Calu3 (cell line): ENCODE measurements around the gene HOXC4. TPM values are rescaled to one million over a fixed set of nuclear protein-coding genes. Genes with fewer than 3 reads are reported as not detected.

Experiments
- BruUV-seq: library from RNA; stranded (reverse); fragments of 400-500 nt; replicated peaks from 2 replicates; lab custom pipeline; 2021; lab: Mats Ljungman, UMichigan
- CTCF ChIA-PET: fragments of 300-600 bp; sonication (Branson Sonifier 250); formaldehyde crosslinking; loops from one replicate; lab custom pipeline; 2022; ENCODE audit warnings: antibody characterized with exemption; lab: Charles Lee
- DNase-seq: peaks from one replicate; pipeline ENCODE4 v3.0.0; 2022
- H3K27ac Mint-ChIP-seq: one replicate; pipeline ENCODE4 v1.8.0; 2022; ENCODE audit warnings: mixed read lengths; ENCODE audit not compliant: unreplicated experiment
- H3K27me3 Mint-ChIP-seq: one replicate; pipeline ENCODE4 v1.8.0; 2022; ENCODE audit warnings: mixed read lengths; ENCODE audit not compliant: unreplicated experiment
- H3K36me3 Mint-ChIP-seq: one replicate; pipeline ENCODE4 v1.8.0; 2022; ENCODE audit warnings: mild to moderate bottlenecking, moderate library complexity, mixed read lengths; ENCODE audit not compliant: insufficient read depth, unreplicated experiment
- H3K4me1 Mint-ChIP-seq: one replicate; pipeline ENCODE4 v1.8.0; 2022; ENCODE audit warnings: mild to moderate bottlenecking, low read depth, mixed read lengths; ENCODE audit not compliant: unreplicated experiment
- H3K4me3 Mint-ChIP-seq: one replicate; pipeline ENCODE4 v1.8.0; 2022; ENCODE audit warnings: mild to moderate bottlenecking, low read depth, moderate library complexity, mixed read lengths; ENCODE audit not compliant: unreplicated experiment
- H3K9me3 Mint-ChIP-seq: one replicate; pipeline ENCODE4 v1.8.0; 2022; ENCODE audit warnings: low read depth, mixed read lengths; ENCODE audit not compliant: unreplicated experiment
- intact Hi-C: fragments of 100-400 bp; cut with micrococcal nuclease; formaldehyde crosslinking; loops from one replicate; pipeline ENCODE4 v1.10.0; 2022; ENCODE audit not compliant: unreplicated experiment
- total RNA-seq: library from RNA; stranded (reverse); gene quantifications from 2 replicates; pipeline ENCODE4 v1.2.3, GENCODE V29; 2022
- TF ChIP-seq, protein P1 (sequence below): fragments of 200-600 bp; IDR thresholded peaks from one replicate; pipeline ENCODE4 v1.8.0; 2022; ENCODE audit warnings: antibody characterized with exemption; ENCODE audit not compliant: unreplicated experiment

HOXC4 gene
- total RNA-seq, 1 experiment from 2014 or later, result 0.57 TPM

DNA sequence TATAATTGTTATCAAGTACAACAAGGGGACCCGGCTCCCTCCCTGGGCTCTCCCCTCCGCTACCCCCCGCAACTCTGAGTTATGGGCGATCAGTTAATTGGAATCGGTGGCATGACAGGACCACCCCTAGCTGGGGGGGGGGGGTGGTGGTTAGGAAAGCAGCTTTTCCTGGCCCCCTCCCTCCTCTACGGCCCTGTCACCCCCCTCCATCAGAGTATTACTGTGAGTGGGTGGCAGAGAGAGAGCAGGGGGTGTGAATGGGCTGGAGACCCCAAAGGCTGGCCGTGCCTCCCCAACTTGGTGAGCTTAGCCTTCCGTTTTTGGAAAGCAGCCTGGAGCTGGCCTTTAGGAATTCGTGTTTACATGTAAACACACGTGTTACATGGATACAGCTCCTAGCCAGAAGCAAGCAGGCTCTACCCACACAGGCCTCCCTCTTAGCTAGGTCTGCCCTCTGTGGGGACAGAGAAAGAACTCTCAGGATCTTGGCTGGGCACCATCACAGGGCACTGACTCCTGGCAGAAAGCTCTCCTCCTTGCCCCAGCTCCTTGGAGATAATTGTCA is 1.1 kb upstream of the HOXC4 start:
- Mint-ChIP-seq H3K27ac (no peak overlapping the region), H3K27me3 (peaks cover 98% of the 10 kb centered on the region), H3K4me1 (no peaks in the 10 kb centered on the region), H3K36me3 (peaks cover 9% of the 10 kb centered on the region), H3K4me3 (no peak overlapping the region), H3K9me3 (no peaks in the 10 kb centered on the region)
- TF ChIP-seq, protein P1, sequence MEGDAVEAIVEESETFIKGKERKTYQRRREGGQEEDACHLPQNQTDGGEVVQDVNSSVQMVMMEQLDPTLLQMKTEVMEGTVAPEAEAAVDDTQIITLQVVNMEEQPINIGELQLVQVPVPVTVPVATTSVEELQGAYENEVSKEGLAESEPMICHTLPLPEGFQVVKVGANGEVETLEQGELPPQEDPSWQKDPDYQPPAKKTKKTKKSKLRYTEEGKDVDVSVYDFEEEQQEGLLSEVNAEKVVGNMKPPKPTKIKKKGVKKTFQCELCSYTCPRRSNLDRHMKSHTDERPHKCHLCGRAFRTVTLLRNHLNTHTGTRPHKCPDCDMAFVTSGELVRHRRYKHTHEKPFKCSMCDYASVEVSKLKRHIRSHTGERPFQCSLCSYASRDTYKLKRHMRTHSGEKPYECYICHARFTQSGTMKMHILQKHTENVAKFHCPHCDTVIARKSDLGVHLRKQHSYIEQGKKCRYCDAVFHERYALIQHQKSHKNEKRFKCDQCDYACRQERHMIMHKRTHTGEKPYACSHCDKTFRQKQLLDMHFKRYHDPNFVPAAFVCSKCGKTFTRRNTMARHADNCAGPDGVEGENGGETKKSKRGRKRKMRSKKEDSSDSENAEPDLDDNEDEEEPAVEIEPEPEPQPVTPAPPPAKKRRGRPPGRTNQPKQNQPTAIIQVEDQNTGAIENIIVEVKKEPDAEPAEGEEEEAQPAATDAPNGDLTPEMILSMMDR, result no peak
- intact Hi-C loops, result no loop called here
- CTCF ChIA-PET, result interaction anchor here (0.7 to 1.0 kb wide), 5 partner anchors 9 to 149 kb away, joined by 3 to 4 read pairs (median 3); no protein-coding TSS in a partner anchor
- DNase-seq, result no peak
- no TSS peak for BruUV-seq

DNA sequence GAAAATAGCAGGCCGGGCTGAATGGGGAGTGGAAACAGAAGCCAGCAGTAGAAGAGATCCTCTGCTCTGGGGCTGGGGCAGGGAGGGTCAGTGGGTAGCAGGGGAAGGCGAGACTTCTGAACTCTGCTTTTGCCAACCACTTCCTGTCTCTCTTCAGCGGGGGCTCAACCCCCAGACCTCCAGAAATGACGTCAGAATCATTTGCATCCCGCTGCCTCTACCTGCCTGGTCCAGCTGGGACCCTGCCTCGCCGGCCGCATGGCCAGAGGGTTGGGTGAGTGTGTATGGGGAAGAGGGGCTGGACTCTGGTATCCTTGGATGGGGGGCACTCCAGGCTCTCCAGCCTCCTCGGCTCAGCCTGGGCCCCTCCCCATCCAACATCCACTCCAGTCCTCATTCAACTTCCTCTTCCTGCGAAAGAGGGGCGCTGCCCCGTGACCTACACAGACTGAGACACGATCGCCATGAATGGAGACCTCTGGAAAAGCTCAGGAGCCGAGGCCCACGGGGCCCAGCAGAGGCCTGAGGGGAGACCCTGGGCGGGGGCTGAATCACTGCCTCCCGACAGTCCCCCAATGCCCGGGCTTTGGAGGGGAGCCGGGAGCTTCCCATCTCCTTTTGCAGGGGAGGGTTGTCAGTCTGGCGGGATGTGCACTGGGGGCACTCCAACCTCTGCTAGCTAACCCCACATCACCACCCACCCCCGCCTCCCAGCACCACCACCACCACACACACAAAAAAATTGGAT is 458 bp upstream of the HOXC4 start:
- no peak overlapping the region for H3K27ac Mint-ChIP-seq
- DNase-seq, result no peak
- CTCF ChIA-PET, result interaction anchor here (0.7 to 1.1 kb wide), 6 partner anchors 10 to 545 kb away, joined by 3 to 5 read pairs (median 4); partner anchors contain the start of gene HOXC6
- peaks cover 98% of the 10 kb centered on the region for H3K27me3 Mint-ChIP-seq
- TF ChIP-seq, protein P1, result no peak
- no peaks in the 10 kb centered on the region for H3K4me1 Mint-ChIP-seq
- H3K36me3 Mint-ChIP-seq, result peaks cover 9% of the 10 kb centered on the region
- no TSS peak for BruUV-seq
- H3K4me3 Mint-ChIP-seq, result peak overlapping the region; percentile 67
- no peaks in the 10 kb centered on the region for H3K9me3 Mint-ChIP-seq
- intact Hi-C loops, result no loop called here

DNA sequence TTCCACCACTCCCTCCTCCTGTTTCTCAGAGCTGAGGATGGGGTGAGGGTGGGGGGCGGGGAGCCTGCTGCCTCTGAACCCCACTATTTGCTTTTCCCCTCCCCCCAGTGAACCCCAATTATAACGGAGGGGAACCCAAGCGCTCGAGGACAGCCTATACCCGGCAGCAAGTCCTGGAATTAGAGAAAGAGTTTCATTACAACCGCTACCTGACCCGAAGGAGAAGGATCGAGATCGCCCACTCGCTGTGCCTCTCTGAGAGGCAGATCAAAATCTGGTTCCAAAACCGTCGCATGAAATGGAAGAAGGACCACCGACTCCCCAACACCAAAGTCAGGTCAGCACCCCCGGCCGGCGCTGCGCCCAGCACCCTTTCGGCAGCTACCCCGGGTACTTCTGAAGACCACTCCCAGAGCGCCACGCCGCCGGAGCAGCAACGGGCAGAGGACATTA is 1.1 kb downstream of the HOXC4 start:
- intact Hi-C loops, result no loop called here
- no TSS peak for BruUV-seq

DNA sequence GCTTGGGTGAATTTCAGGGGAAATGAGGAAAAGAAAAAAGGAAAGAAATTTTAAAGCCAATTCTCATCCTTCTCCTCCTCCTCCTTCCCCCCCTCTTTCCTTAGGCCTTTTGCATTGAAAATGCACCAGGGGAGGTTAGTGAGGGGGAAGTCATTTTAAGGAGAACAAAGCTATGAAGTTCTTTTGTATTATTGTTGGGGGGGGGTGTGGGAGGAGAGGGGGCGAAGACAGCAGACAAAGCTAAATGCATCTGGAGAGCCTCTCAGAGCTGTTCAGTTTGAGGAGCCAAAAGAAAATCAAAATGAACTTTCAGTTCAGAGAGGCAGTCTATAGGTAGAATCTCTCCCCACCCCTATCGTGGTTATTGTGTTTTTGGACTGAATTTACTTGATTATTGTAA is 1.9 kb downstream of the HOXC4 start:
- BruUV-seq, result no TSS peak
- H3K27me3 Mint-ChIP-seq, result peaks cover 98% of the 10 kb centered on the region
- H3K4me1 Mint-ChIP-seq, result no peaks in the 10 kb centered on the region
- H3K9me3 Mint-ChIP-seq, result no peaks in the 10 kb centered on the region
- intact Hi-C loops, result no loop called here
- H3K4me3 Mint-ChIP-seq, result no peak overlapping the region
- CTCF ChIA-PET, result interaction anchor here (0.6 to 0.9 kb wide), 2 partner anchors 134 to 252 kb away, joined by 3 to 6 read pairs; partner anchors contain the start of gene SMUG1
- peaks cover 9% of the 10 kb centered on the region for H3K36me3 Mint-ChIP-seq
- TF ChIP-seq, protein P1, result no peak
- H3K27ac Mint-ChIP-seq, result no peak overlapping the region
- no peak for DNase-seq

More for the DNA sequence above, 1.1 kb downstream of the HOXC4 start:
- H3K27ac Mint-ChIP-seq, result no peak overlapping the region
- TF ChIP-seq, protein P1, result no peak
- no peaks in the 10 kb centered on the region for H3K4me1 Mint-ChIP-seq
- H3K4me3 Mint-ChIP-seq, result peak overlapping the region; percentile 67
- no peak for DNase-seq
- H3K9me3 Mint-ChIP-seq, result no peaks in the 10 kb centered on the region
- peaks cover 98% of the 10 kb centered on the region for H3K27me3 Mint-ChIP-seq
- CTCF ChIA-PET, result interaction anchor here (0.5 to 1.1 kb wide), 3 partner anchors 12 to 87 kb away, joined by 3 to 4 read pairs (median 3); partner anchors contain the start of gene HOXC6
- H3K36me3 Mint-ChIP-seq, result peaks cover 9% of the 10 kb centered on the region
